ENCODE measurements around the gene PGM2.
A peak's percentile ranks its signal among the peaks of the same experiment; 100 is the strongest.

Gene PGM2

GRCh38 chr4:37890801-37891259, 64.3 kb downstream of the PGM2 start, which contains the start of gene TBC1D1:
TSS of gene TBC1D1 (plus strand) at chr4:37891084. CDS start at chr4:37902096, 11,012 bp downstream.
- H3K4me3 ChIP-seq (ENCODE audit: low read length) = peak within 1 kb of the TSS; percentile 68
- H3K9ac ChIP-seq (ENCODE audit: low read depth, low read length) = peak within 1 kb of the TSS; percentile 51; the same call in 1 of the 2 replicates
- no peak within 1 kb of the TSS for H3K27ac ChIP-seq (ENCODE audit: low read length)
- H3K9me3 ChIP-seq (ENCODE audit: insufficient read depth, low read depth, low read length) = no peaks in the 10 kb centered on the region
- H3K4me1 ChIP-seq (ENCODE audit: insufficient read depth, low read length) = peaks cover 2% of the 10 kb centered on the region; the same call in 1 of the 2 replicates
- no peaks in the 10 kb centered on the region for H3K36me3 ChIP-seq (ENCODE audit: insufficient read depth, low read depth, low read length)
- H3K27me3 ChIP-seq (ENCODE audit: insufficient read depth, low read length) = peaks cover 77% of the 10 kb centered on the region

- H3K27ac ChIP-seq (ENCODE audit: low read length) = no peak overlapping the region
- peak overlapping the region; percentile 51; the same call in 1 of the 2 replicates for H3K9ac ChIP-seq (ENCODE audit: low read depth, low read length)
- H3K4me1 ChIP-seq (ENCODE audit: insufficient read depth, low read length) = peaks cover 2% of the 10 kb centered on the region; the same call in 1 of the 2 replicates
These were observed 65.0 kb downstream of the PGM2 start for GRCh38 chr4:37891260-37892159.

GRCh38 chr4:37892641-37893040, 66.2 kb downstream of the PGM2 start:
- H3K4me1 ChIP-seq (ENCODE audit: insufficient read depth, low read length) = peaks cover 2% of the 10 kb centered on the region; the same call in 1 of the 2 replicates
- no peaks in the 10 kb centered on the region for H3K9me3 ChIP-seq (ENCODE audit: insufficient read depth, low read depth, low read length)
- H3K36me3 ChIP-seq (ENCODE audit: insufficient read depth, low read depth, low read length) = no peaks in the 10 kb centered on the region
- H3K27me3 ChIP-seq (ENCODE audit: insufficient read depth, low read length) = peaks cover 67% of the 10 kb centered on the region
- no peak overlapping the region for H3K27ac ChIP-seq (ENCODE audit: low read length)
- no peak overlapping the region for H3K4me3 ChIP-seq (ENCODE audit: low read length)
- no peak overlapping the region for H3K9ac ChIP-seq (ENCODE audit: low read depth, low read length)

More at GRCh38 chr4:37891260-37892159, 65.0 kb downstream of the PGM2 start:
- H3K27me3 ChIP-seq (ENCODE audit: insufficient read depth, low read length) = peaks cover 78% of the 10 kb centered on the region
- no peaks in the 10 kb centered on the region for H3K9me3 ChIP-seq (ENCODE audit: insufficient read depth, low read depth, low read length)
- no peaks in the 10 kb centered on the region for H3K36me3 ChIP-seq (ENCODE audit: insufficient read depth, low read depth, low read length)
- peak overlapping the region; percentile 68 for H3K4me3 ChIP-seq (ENCODE audit: low read length)

- H3K27ac ChIP-seq (ENCODE audit: low read length) = no peak overlapping the region
- no peaks in the 10 kb centered on the region for H3K36me3 ChIP-seq (ENCODE audit: insufficient read depth, low read depth, low read length)
- H3K4me1 ChIP-seq (ENCODE audit: insufficient read depth, low read length) = peaks cover 2% of the 10 kb centered on the region; the same call in 1 of the 2 replicates
- H3K9me3 ChIP-seq (ENCODE audit: insufficient read depth, low read depth, low read length) = no peaks in the 10 kb centered on the region
- H3K27me3 ChIP-seq (ENCODE audit: insufficient read depth, low read length) = peaks cover 61% of the 10 kb centered on the region
- H3K9ac ChIP-seq (ENCODE audit: low read depth, low read length) = no peak overlapping the region
- no peak overlapping the region for H3K4me3 ChIP-seq (ENCODE audit: low read length)
These were observed 66.7 kb downstream of the PGM2 start for GRCh38 chr4:37893164-37893563.

GRCh38 chr4:37895271-37895670, 68.8 kb downstream of the PGM2 start:
- no peak overlapping the region for H3K27ac ChIP-seq (ENCODE audit: low read length)
- H3K27me3 ChIP-seq (ENCODE audit: insufficient read depth, low read length) = peaks cover 40% of the 10 kb centered on the region
- H3K4me3 ChIP-seq (ENCODE audit: low read length) = no peak overlapping the region
- H3K36me3 ChIP-seq (ENCODE audit: insufficient read depth, low read depth, low read length) = no peaks in the 10 kb centered on the region
- no peaks in the 10 kb centered on the region for H3K9me3 ChIP-seq (ENCODE audit: insufficient read depth, low read depth, low read length)
- peaks cover 2% of the 10 kb centered on the region; the same call in 1 of the 2 replicates for H3K4me1 ChIP-seq (ENCODE audit: insufficient read depth, low read length)
- no peak overlapping the region for H3K9ac ChIP-seq (ENCODE audit: low read depth, low read length)

GRCh38 chr4:37896206-37896860, 69.8 kb downstream of the PGM2 start:
- H3K36me3 ChIP-seq (ENCODE audit: insufficient read depth, low read depth, low read length) = no peaks in the 10 kb centered on the region

GRCh38 chr4:37902212-37902611, 75.7 kb downstream of the PGM2 start:
- no peaks in the 10 kb centered on the region for H3K27me3 ChIP-seq (ENCODE audit: insufficient read depth, low read length)
- H3K4me1 ChIP-seq (ENCODE audit: insufficient read depth, low read length) = 0 out of 2 replicates have a peak, but pooled peaks cover 5% of the 10 kb centered on the region
- H3K36me3 ChIP-seq (ENCODE audit: insufficient read depth, low read depth, low read length) = no peaks in the 10 kb centered on the region
- H3K9me3 ChIP-seq (ENCODE audit: insufficient read depth, low read depth, low read length) = no peaks in the 10 kb centered on the region
- H3K4me3 ChIP-seq (ENCODE audit: low read length) = no peak overlapping the region
- no peak overlapping the region for H3K27ac ChIP-seq (ENCODE audit: low read length)
- H3K9ac ChIP-seq (ENCODE audit: low read depth, low read length) = no peak overlapping the region

More at GRCh38 chr4:37896206-37896860, 69.8 kb downstream of the PGM2 start:
- H3K9ac ChIP-seq (ENCODE audit: low read depth, low read length) = no peak overlapping the region
- H3K9me3 ChIP-seq (ENCODE audit: insufficient read depth, low read depth, low read length) = no peaks in the 10 kb centered on the region
- H3K4me3 ChIP-seq (ENCODE audit: low read length) = no peak overlapping the region
- H3K27ac ChIP-seq (ENCODE audit: low read length) = no peak overlapping the region
- H3K27me3 ChIP-seq (ENCODE audit: insufficient read depth, low read length) = peaks cover 30% of the 10 kb centered on the region
- H3K4me1 ChIP-seq (ENCODE audit: insufficient read depth, low read length) = peaks cover 6% of the 10 kb centered on the region; the same call in 1 of the 2 replicates

GRCh38 chr4:37902738-37903693, 76.5 kb downstream of the PGM2 start:
- Histone ChIP-seq H3K27ac (ENCODE audit: low read length) (no peak overlapping the region), H3K4me1 (ENCODE audit: insufficient read depth, low read length) (0 out of 2 replicates have a peak, but pooled peaks cover 5% of the 10 kb centered on the region), H3K36me3 (ENCODE audit: insufficient read depth, low read depth, low read length) (no peaks in the 10 kb centered on the region), H3K4me3 (ENCODE audit: low read length) (no peak overlapping the region), H3K27me3 (ENCODE audit: insufficient read depth, low read length) (no peaks in the 10 kb centered on the region), H3K9ac (ENCODE audit: low read depth, low read length) (no peak overlapping the region), H3K9me3 (ENCODE audit: insufficient read depth, low read depth, low read length) (no peaks in the 10 kb centered on the region)

- H3K4me3 ChIP-seq (ENCODE audit: low read length) = no peak overlapping the region
- no peaks in the 10 kb centered on the region for H3K36me3 ChIP-seq (ENCODE audit: insufficient read depth, low read depth, low read length)
These were observed 77.4 kb downstream of the PGM2 start for GRCh38 chr4:37903901-37904300.

GRCh38 chr4:37904824-37905223, 78.3 kb downstream of the PGM2 start:
- Histone ChIP-seq H3K4me3 (ENCODE audit: low read length) (no peak overlapping the region), H3K27me3 (ENCODE audit: insufficient read depth, low read length) (no peaks in the 10 kb centered on the region), H3K4me1 (ENCODE audit: insufficient read depth, low read length) (0 out of 2 replicates have a peak, but pooled peaks cover 5% of the 10 kb centered on the region), H3K27ac (ENCODE audit: low read length) (no peak overlapping the region), H3K36me3 (ENCODE audit: insufficient read depth, low read depth, low read length) (no peaks in the 10 kb centered on the region), H3K9me3 (ENCODE audit: insufficient read depth, low read depth, low read length) (no peaks in the 10 kb centered on the region), H3K9ac (ENCODE audit: low read depth, low read length) (no peak overlapping the region)

More at GRCh38 chr4:37903901-37904300, 77.4 kb downstream of the PGM2 start:
- Histone ChIP-seq H3K9me3 (ENCODE audit: insufficient read depth, low read depth, low read length) (no peaks in the 10 kb centered on the region), H3K9ac (ENCODE audit: low read depth, low read length) (no peak overlapping the region), H3K27me3 (ENCODE audit: insufficient read depth, low read length) (no peaks in the 10 kb centered on the region), H3K27ac (ENCODE audit: low read length) (no peak overlapping the region), H3K4me1 (ENCODE audit: insufficient read depth, low read length) (0 out of 2 replicates have a peak, but pooled peaks cover 5% of the 10 kb centered on the region)
